T follicular helper cell (primary cell): Measurements from ENCODE around the gene APPL1.

Experiments used
- DNase-seq: peaks from one replicate; pipeline ENCODE4 v3.0.0-alpha.2; 2020; ENCODE audit warnings: low read depth
- total RNA-seq, 2 experiments: gene quantifications; one replicate each; lab custom pipeline; 2026; lab: John Stamatoyannopoulos, UW

APPL1 gene, protein sequence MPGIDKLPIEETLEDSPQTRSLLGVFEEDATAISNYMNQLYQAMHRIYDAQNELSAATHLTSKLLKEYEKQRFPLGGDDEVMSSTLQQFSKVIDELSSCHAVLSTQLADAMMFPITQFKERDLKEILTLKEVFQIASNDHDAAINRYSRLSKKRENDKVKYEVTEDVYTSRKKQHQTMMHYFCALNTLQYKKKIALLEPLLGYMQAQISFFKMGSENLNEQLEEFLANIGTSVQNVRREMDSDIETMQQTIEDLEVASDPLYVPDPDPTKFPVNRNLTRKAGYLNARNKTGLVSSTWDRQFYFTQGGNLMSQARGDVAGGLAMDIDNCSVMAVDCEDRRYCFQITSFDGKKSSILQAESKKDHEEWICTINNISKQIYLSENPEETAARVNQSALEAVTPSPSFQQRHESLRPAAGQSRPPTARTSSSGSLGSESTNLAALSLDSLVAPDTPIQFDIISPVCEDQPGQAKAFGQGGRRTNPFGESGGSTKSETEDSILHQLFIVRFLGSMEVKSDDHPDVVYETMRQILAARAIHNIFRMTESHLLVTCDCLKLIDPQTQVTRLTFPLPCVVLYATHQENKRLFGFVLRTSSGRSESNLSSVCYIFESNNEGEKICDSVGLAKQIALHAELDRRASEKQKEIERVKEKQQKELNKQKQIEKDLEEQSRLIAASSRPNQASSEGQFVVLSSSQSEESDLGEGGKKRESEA
- 87.7 to 120 reads per million in 2 experiments for total RNA-seq

- peak; percentile 77 for DNase-seq
Measured at GRCh38 chr3:57227204-57227929, at the start of gene APPL1. Gene APPL1, plus strand, starts transcription at chr3:57227729. Its CDS starts 155 bp downstream, at chr3:57227884.

DNA sequence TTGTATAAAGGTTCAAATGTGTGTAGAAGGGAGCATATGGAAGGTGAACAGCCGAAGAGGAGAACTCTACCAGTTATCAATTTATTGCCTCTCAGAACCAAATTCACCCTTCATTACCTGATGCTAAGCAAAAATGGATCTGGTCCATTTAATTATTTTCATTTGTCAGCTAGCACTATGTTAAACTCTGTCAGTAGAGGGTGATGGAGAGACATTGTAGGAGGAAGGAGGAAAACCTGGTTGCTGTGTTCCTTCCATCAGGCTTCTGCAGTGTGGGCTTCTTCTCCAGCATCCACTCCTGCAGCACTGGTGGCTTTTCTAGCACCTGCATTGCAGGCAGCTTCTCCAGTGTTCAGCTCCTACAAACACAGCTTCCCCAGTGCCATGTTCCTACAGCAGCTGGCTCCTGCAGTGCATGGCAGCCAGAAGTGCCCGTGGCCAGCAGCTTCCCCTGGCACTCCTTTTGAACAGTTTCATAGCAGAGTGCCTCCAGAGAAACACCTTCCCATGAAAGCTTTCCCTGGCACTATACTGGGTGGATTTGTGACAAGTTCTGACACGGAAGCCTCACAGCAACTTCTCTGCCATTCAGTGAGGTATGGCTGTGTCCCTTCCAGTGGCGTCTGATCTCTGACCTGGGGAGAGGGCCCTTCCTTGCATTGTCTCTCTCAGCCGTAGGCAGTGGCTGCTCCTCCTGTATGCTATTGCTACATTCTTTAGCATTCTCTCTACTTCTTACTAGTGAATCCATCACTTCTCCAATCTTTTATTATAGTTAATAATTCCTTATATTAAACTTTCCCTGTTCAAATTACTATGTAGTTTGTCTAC, 47.7 kb upstream of the APPL1 start:
- no peak for DNase-seq

DNA sequence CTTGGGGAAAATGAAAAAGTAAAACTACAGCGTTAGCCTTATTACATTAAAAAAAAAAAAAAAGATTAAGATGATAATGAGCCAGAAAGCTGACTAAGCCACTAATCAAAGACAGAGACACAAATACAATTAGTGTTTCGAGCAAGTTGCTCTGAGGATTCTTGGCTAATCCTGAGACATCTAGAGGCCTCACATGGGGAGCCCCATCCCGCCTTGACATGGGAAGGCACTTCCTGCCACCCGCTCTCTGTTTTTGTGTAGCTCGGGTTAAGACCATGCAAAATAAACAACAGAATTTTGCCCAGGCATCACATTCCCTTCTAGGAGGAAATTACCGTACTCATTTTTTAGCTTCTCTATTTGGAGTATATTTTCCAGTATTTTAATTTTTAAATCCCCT, 43.0 kb upstream of the APPL1 start:
- DNase-seq: no peak

DNA sequence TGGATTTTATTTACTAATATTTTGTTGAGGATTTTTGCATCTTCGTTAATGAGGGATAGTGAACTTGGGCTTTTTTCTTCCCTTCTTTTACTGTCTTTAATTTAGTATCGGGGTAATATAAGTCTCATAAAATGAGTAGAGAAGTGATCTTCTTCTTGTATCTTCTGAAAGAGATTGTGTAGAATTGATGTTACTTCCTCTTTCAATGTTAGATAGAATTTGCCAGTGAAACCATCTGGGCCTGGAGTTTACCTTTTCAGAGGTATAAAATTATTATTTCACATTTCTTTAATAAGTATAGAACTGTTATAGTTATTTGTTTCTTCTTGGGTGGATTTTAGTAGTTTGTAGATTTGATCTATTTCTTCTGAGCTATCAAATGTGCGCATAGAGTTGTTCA, 35.5 kb upstream of the APPL1 start:
- DNase-seq: no peak

- no peak for DNase-seq
Measured at GRCh38 chr3:57194641-57195040, 32.9 kb upstream of the APPL1 start.

DNA sequence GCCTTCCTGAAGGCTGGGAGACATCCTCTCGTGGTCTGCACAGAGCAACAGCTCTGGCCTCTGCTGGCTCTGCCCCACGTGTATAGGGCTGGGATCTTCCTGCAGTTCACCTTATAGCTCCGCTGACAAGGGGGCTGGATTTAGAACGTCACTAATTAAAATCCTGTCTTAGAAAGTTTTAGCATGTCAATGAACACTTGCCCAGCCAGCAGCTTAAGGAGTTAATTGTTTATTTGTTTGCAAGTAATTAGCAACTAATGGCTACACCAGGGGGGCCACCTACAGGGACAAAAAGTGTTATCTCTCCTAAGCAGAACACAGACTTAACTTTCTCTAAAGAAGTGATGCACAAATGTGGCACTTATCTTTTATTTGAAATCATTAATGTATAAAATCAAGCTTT, 27.6 kb upstream of the APPL1 start, which contains the start of gene HESX1:
Gene HESX1, minus strand, starts transcription at position 84 of the 403 bp plus-strand sequence. Its CDS starts 60 bp downstream, at position 24.
- no peak for DNase-seq

GRCh38 chr3:57206423-57206822, 21.1 kb upstream of the APPL1 start:
- no peak for DNase-seq

DNA sequence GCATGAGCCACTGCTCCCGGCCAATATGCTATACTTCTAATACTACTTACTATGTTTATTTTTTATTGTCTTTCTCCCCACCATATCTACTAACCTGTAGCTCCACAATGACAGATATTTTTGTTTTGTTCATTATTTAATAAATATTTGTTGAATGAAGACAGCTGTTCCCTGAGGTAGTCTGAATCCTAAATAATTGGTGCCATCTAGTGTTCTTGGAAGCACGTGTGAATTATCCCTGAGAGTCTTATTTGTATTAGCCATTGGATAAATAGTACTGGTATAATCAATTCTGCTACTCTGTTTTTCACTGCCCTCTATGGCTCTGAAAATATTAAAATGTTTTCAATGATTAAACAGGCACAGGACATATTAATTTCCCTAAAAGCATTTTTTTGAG, 5.6 kb upstream of the APPL1 start:
- DNase-seq: no peak

DNA sequence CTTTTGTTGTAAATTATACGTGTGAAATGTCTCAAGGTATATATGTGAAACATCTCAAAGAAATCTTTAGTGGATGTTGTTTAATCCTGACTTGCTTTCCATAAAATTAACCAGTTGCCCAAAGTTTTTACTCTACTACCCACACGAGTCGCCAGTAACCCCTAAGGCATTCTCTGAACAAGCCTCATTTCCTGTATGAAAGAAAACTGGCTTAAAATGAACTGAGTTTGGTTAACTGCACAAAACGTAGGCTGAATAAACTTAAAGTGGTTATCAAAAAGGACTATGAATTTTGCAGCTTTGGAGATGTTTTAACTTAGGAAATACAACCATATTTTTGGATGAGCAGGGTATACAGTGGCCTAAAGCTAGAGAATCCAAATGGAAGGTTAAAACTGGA, 2.7 kb upstream of the APPL1 start:
- DNase-seq: no peak

GRCh38 chr3:57226176-57226575, 1.4 kb upstream of the APPL1 start:
- DNase-seq: no peak

DNA sequence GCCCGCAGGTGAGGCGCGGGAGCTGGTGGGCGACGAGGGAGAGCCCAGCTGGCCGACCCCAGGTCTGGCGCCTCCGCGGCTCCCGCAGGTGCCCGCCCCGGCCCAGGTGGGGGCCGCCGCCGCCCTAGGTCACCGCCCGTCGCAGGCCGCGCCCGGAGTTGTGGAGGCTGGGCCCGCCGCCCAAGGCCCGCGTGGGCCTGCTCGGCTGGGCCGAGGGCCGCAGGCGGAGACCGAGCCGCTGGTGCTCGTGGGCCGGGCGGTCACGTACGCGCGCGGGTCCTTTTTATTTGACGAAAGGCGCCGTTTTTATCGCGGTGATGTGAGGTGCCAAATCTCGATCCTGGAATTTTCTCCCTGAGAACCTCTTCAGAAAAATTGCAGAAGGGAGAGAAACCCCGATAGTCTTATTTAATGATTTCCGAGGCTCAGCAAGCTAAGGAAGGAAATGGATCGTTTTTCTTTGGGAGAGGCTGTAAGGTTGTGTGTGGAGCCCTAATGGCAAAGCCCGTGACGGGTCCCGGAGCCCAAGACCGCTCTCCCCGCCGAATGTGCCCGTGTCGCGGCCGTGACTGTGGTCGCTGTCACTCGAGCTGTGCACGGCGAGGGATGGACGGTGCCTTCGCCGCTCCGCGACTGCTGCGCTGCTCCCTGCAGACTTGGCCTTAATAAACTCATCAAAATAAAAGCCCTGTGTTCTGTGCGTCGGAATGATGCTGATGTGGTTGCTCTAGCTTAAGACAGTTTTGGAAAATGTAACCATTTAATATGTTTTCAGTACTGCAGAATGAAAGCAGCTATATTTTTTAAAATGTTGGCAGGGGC, 612 bp downstream of the APPL1 start:
- peak; percentile 6 for DNase-seq

- no peak for DNase-seq
Measured at GRCh38 chr3:57230006-57230405, 2.5 kb downstream of the APPL1 start.

- no peak for DNase-seq
Measured at GRCh38 chr3:57233799-57234198, 6.3 kb downstream of the APPL1 start.

- no peak for DNase-seq
Measured at GRCh38 chr3:57234613-57235575, 7.4 kb downstream of the APPL1 start.

DNA sequence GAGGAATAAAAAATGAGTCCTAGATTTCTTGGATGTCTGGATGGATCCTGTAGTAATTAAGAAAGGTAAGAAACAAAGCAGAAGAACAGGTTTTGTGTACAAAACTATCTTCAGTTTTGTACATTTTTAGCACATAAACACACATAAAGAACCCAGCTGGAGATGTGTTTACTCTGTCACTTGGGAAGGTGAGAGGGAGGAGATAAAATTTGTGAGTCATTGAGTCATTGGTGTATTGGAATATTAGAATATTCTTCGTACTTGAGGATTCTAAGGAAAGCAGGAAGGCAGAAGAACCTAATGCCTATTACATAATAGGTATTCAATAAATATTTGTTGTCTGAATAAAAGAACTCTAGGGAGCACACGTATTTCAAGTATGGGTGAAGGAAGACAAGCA, 17.4 kb downstream of the APPL1 start:
- no peak for DNase-seq

- DNase-seq: no peak
Measured at GRCh38 chr3:57252404-57252803, 24.9 kb downstream of the APPL1 start.

GRCh38 chr3:57256844-57257243, 29.3 kb downstream of the APPL1 start:
- DNase-seq: no peak

DNA sequence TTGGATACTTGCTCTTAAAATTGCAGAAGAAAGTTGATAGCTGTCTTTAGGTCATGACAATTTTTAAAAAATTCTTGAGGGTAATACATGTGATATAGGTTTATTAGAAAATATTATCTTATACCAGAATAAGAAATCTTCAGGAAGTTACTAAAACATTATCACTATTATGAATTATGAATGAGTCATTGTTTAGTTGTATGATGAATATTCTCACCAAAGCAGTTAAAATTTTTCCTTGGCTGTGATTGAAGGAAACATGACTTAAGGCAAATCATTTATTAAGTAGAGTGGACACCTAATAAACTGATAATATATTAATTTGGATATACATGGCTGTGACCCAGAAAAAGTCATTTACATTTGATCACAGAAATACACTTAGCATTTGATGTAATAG, 30.1 kb downstream of the APPL1 start:
- no peak for DNase-seq

GRCh38 chr3:57261119-57261518, 33.6 kb downstream of the APPL1 start:
- no peak for DNase-seq

GRCh38 chr3:57261929-57262328, 34.4 kb downstream of the APPL1 start:
- no peak for DNase-seq
